Naive B cell (primary cell): Measurements from ENCODE around the gene TNFSF9. TPM values are rescaled to one million over a fixed set of nuclear protein-coding genes. Genes with fewer than 3 reads are reported as not detected.
"Not testable (repeated sequence)": the region's sequence is repeated elsewhere in the genome, so short reads cannot be mapped to it uniquely, and the experiment has no call there.

Source experiments
- ATAC-seq, 2 donors: fragments of 150-1000 bp; cut with Tn5 transposase; 2 replicates each; pipeline ENCODE4 v1.10.0; 2021; ENCODE audit warnings: low read depth in 2 of 2, mild to moderate bottlenecking in 2 of 2, moderate library complexity in 2 of 2
- DNase-seq: peaks from one replicate; pipeline ENCODE4 v3.0.0; 2022
- H3K27ac Mint-ChIP-seq, 6 donors: one replicate each; pipeline ENCODE4 v1.8.0; 2020 to 2022; ENCODE audit warnings: mild to moderate bottlenecking in 6 of 6, mixed read lengths in 6 of 6, moderate library complexity in 5 of 6, inconsistent platforms in 2 of 6
- H3K27me3 Mint-ChIP-seq, 3 donors: one replicate each; pipeline ENCODE4 v1.8.0; 2021 to 2022; ENCODE audit warnings: mixed read lengths in 3 of 3, mild to moderate bottlenecking in 1 of 3
- H3K36me3 Mint-ChIP-seq, 2 donors: one replicate each; pipeline ENCODE4 v1.8.0; 2020 to 2022; ENCODE audit warnings: mixed read lengths in 2 of 2, inconsistent platforms in 1 of 2, mild to moderate bottlenecking in 1 of 2
- H3K4me1 Mint-ChIP-seq, 3 donors: one replicate each; pipeline ENCODE4 v1.8.0; 2020 to 2022; ENCODE audit warnings: mixed read lengths in 3 of 3, inconsistent platforms in 1 of 3, mild to moderate bottlenecking in 1 of 3, moderate library complexity in 1 of 3
- H3K4me3 Mint-ChIP-seq, 8 donors: one replicate each; pipeline ENCODE4 v1.8.0; 2020 to 2022; ENCODE audit warnings: mild to moderate bottlenecking in 8 of 8, mixed read lengths in 8 of 8, moderate library complexity in 8 of 8, inconsistent platforms in 2 of 8
- H3K9me3 Mint-ChIP-seq, 7 donors: one replicate each; pipeline ENCODE4 v1.8.0; 2020 to 2022; ENCODE audit warnings: mixed read lengths in 7 of 7, mild to moderate bottlenecking in 5 of 7, inconsistent platforms in 2 of 7, moderate library complexity in 1 of 7
- polyA plus RNA-seq, 6 donors: library from polyadenylated mRNA; unstranded; fragments of 300-500 nt; fragmentation: Illumina TruSeq; gene quantifications; one replicate each; pipeline ENCODE4 v1.2.3, GENCODE V29; 2021; ENCODE audit warnings: low read depth in 6 of 6

TNFSF9 gene
- polyA plus RNA-seq, 6 donors from 2014 or later = 0.67 to 6.7 (median 1.1) TPM

GRCh38 chr19:6498294-6499036 is 32.4 kb upstream of the TNFSF9 start:
- H3K27me3 Mint-ChIP-seq = peaks cover 4 to 18% (median 8%) of the 10 kb centered on the region in 3 donors
- no peaks in the 10 kb centered on the region for H3K9me3 Mint-ChIP-seq
- H3K36me3 Mint-ChIP-seq = no peaks in the 10 kb centered on the region
- ATAC-seq (no peak), DNase-seq (no peak)
- peaks cover 6 to 14% (median 13%) of the 10 kb centered on the region in 3 donors for H3K4me1 Mint-ChIP-seq
- no peak overlapping the region for H3K27ac Mint-ChIP-seq
- H3K4me3 Mint-ChIP-seq = peak overlapping the region in 1 of 8 donors; percentile 37

GRCh38 chr19:6499052-6499790 is 31.6 kb upstream of the TNFSF9 start:
- Mint-ChIP-seq H3K27me3 (peaks cover 4 to 22% (median 8%) of the 10 kb centered on the region in 3 donors), H3K4me1 (peaks cover 6 to 14% (median 13%) of the 10 kb centered on the region in 3 donors), H3K9me3 (no peaks in the 10 kb centered on the region), H3K4me3 (peak overlapping the region in 1 of 8 donors; percentile 37), H3K36me3 (no peaks in the 10 kb centered on the region), H3K27ac (no peak overlapping the region)
- DNase-seq = no peak
- ATAC-seq = no peak

- peak overlapping the region; percentile 78 to 94 (median 87) for H3K4me3 Mint-ChIP-seq
- no peak for DNase-seq
- H3K36me3 Mint-ChIP-seq = no peaks in the 10 kb centered on the region
- no peaks in the 10 kb centered on the region for H3K9me3 Mint-ChIP-seq
- peak overlapping the region in 2 of 6 donors; percentile 24 to 36 for H3K27ac Mint-ChIP-seq
- peaks cover 14 to 21% (median 15%) of the 10 kb centered on the region in 3 donors for H3K4me1 Mint-ChIP-seq
- ATAC-seq = no peak
- peaks cover 4 to 22% (median 8%) of the 10 kb centered on the region in 3 donors for H3K27me3 Mint-ChIP-seq
Observed at GRCh38 chr19:6500837-6501739, 29.7 kb upstream of the TNFSF9 start.

- DNase-seq = peak; percentile 28
- Mint-ChIP-seq H3K36me3 (no peaks in the 10 kb centered on the region), H3K4me1 (peaks cover 14 to 21% (median 15%) of the 10 kb centered on the region in 3 donors), H3K4me3 (peak within 1 kb of the TSS; percentile 78 to 94 (median 87)), H3K27ac (peak within 1 kb of the TSS in 2 of 6 donors; percentile 24 to 38), H3K27me3 (peaks cover 4 to 22% (median 8%) of the 10 kb centered on the region in 3 donors), H3K9me3 (no peaks in the 10 kb centered on the region)
- peak; percentile 60 to 68 for ATAC-seq
Observed at GRCh38 chr19:6501740-6502648, 28.8 kb upstream of the TNFSF9 start, which contains the start of gene TUBB4A. TUBB4A (minus strand) TSS chr19:6502309; CDS start chr19:6502212, 97 bp downstream.

GRCh38 chr19:6503407-6504201 is 27.2 kb upstream of the TNFSF9 start:
- H3K4me3 Mint-ChIP-seq = peak overlapping the region; percentile 68 to 90 (median 78)
- no peak for ATAC-seq

GRCh38 chr19:6508028-6508771 is 22.6 kb upstream of the TNFSF9 start:
- not testable (repeated sequence) for H3K27me3 Mint-ChIP-seq, ATAC-seq, DNase-seq, H3K4me1 Mint-ChIP-seq, H3K4me3 Mint-ChIP-seq, H3K36me3 Mint-ChIP-seq, H3K9me3 Mint-ChIP-seq
- H3K27ac Mint-ChIP-seq = peak overlapping the region in 1 of 6 donors; percentile 83

More at GRCh38 chr19:6503407-6504201, 27.2 kb upstream of the TNFSF9 start:
- Mint-ChIP-seq H3K9me3 (no peaks in the 10 kb centered on the region), H3K27me3 (peaks cover 3 to 22% (median 8%) of the 10 kb centered on the region in 3 donors), H3K4me1 (peaks cover 14 to 21% (median 15%) of the 10 kb centered on the region in 3 donors), H3K36me3 (no peaks in the 10 kb centered on the region), H3K27ac (peak overlapping the region in 1 of 6 donors; percentile 24)
- no peak for DNase-seq

- no peaks in the 10 kb centered on the region for H3K9me3 Mint-ChIP-seq
- H3K4me3 Mint-ChIP-seq = no peak overlapping the region
- H3K36me3 Mint-ChIP-seq = no peaks in the 10 kb centered on the region
- peaks cover 6 to 7% (median 7%) of the 10 kb centered on the region in 3 donors for H3K4me1 Mint-ChIP-seq
- ATAC-seq = no peak
- DNase-seq = no peak
- no peaks in the 10 kb centered on the region for H3K27me3 Mint-ChIP-seq
- H3K27ac Mint-ChIP-seq = no peak overlapping the region
Observed at GRCh38 chr19:6509118-6509971, 21.5 kb upstream of the TNFSF9 start.

- Mint-ChIP-seq H3K27ac (no peak overlapping the region), H3K27me3 (no peaks in the 10 kb centered on the region), H3K4me3 (no peak overlapping the region), H3K4me1 (peaks cover 0 to 4% (median 4%) of the 10 kb centered on the region in 3 donors), H3K9me3 (no peaks in the 10 kb centered on the region), H3K36me3 (no peaks in the 10 kb centered on the region)
- DNase-seq (no peak), ATAC-seq (no peak)
Observed at GRCh38 chr19:6510618-6511017, 20.2 kb upstream of the TNFSF9 start.

GRCh38 chr19:6514089-6514488 is 16.7 kb upstream of the TNFSF9 start:
- no peaks in the 10 kb centered on the region for H3K36me3 Mint-ChIP-seq
- peaks cover 30 to 34% (median 34%) of the 10 kb centered on the region in 3 donors for H3K4me1 Mint-ChIP-seq
- no peak overlapping the region for H3K27ac Mint-ChIP-seq
- H3K4me3 Mint-ChIP-seq = peak overlapping the region in 6 of 8 donors; percentile 12 to 61 (median 48)
- ATAC-seq (no peak), DNase-seq (no peak)
- no peaks in the 10 kb centered on the region for H3K27me3 Mint-ChIP-seq
- H3K9me3 Mint-ChIP-seq = no peaks in the 10 kb centered on the region

- DNase-seq (no peak), ATAC-seq (no peak)
- Mint-ChIP-seq H3K4me1 (peaks cover 32 to 38% (median 36%) of the 10 kb centered on the region in 3 donors), H3K9me3 (no peaks in the 10 kb centered on the region), H3K4me3 (peak overlapping the region in 7 of 8 donors; percentile 48 to 97 (median 79)), H3K36me3 (no peaks in the 10 kb centered on the region), H3K27ac (peak overlapping the region in 1 of 6 donors; percentile 10), H3K27me3 (no peaks in the 10 kb centered on the region)
Observed at GRCh38 chr19:6514926-6515544, 15.8 kb upstream of the TNFSF9 start.
